SU-DHL-6 (cell line): ENCODE results near the gene SLC9A5.

Source experiments
- H2AFZ ChIP-seq: fragments of 200-600 bp; sonication (generic); 2 replicates; pipeline ENCODE4 v1.6.1; 2014; ENCODE audit warnings: low read depth, mild to moderate bottlenecking, moderate library complexity, mixed read lengths, antibody characterized with exemption, low read length; ENCODE audit not compliant: severe bottlenecking
- H3F3A ChIP-seq: fragments of 200-600 bp; shearing (Covaris generic); 2 replicates; pipeline ENCODE4 v1.6.0; 2016; ENCODE audit warnings: antibody characterized with exemption, mild to moderate bottlenecking; ENCODE audit not compliant: insufficient read depth
- H3K27ac ChIP-seq: fragments of 200-600 bp; sonication (generic); 2 replicates; pipeline ENCODE4 v1.5.1; 2016; ENCODE audit warnings: low read depth, mild to moderate bottlenecking, low read length, moderate library complexity, mixed read lengths
- H3K27me3 ChIP-seq: fragments of 200-600 bp; sonication (generic), shearing (Covaris generic); 2 replicates; pipeline ENCODE4 v1.6.0; 2014; ENCODE audit warnings: mild to moderate bottlenecking, low read length
- H3K36me3 ChIP-seq: fragments of 200-600 bp; sonication (generic); 2 replicates; pipeline ENCODE4 v1.6.1; 2014; ENCODE audit warnings: mild to moderate bottlenecking, low read length, mixed read lengths
- H3K4me2 ChIP-seq: fragments of 300-600, 200-600 bp; shearing (Covaris generic), sonication (generic); 2 replicates; pipeline ENCODE4 v1.6.0; 2014; ENCODE audit warnings: low read length, low read depth, mild to moderate bottlenecking; ENCODE audit not compliant: poor library complexity, severe bottlenecking
- H3K4me3 ChIP-seq: fragments of 200-600 bp; sonication (generic); 2 replicates; pipeline ENCODE4 v1.5.1; 2014; ENCODE audit warnings: antibody characterized with exemption, low read length, mild to moderate bottlenecking, mixed read lengths; ENCODE audit not compliant: insufficient read depth, poor library complexity, severe bottlenecking
- H3K79me2 ChIP-seq: fragments of 200-600 bp; sonication (generic); 2 replicates; pipeline ENCODE4 v1.6.1; 2014; ENCODE audit warnings: mild to moderate bottlenecking, low read length, moderate library complexity; ENCODE audit not compliant: insufficient read depth
- H3K9ac ChIP-seq: fragments of 200-600 bp; sonication (generic); 2 replicates; pipeline ENCODE4 v1.7.0; 2014; ENCODE audit warnings: mild to moderate bottlenecking, low read length
- H3K9me2 ChIP-seq: fragments of 200-600 bp; sonication (generic); replicated peaks from 2 replicates; pipeline ENCODE4 v1.6.1; 2014; ENCODE audit warnings: low read length; ENCODE audit not compliant: insufficient read depth
- H3K9me3 ChIP-seq: fragments of 200-600 bp; sonication (generic); 2 replicates; pipeline ENCODE4 v1.6.1; 2014; ENCODE audit warnings: low read length, mixed read lengths; ENCODE audit not compliant: insufficient read depth
- H4K20me1 ChIP-seq: fragments of 200-600 bp; sonication (generic); 2 replicates; pipeline ENCODE4 v1.6.1; 2014; ENCODE audit warnings: low read depth, mild to moderate bottlenecking, antibody characterized with exemption, low read length, moderate library complexity, mixed read lengths
- EZH2phosphoT487 ChIP-seq: fragments of 200-600 bp; sonication (generic), shearing (Covaris generic); conservative IDR thresholded peaks from 2 replicates; pipeline ENCODE4 v1.6.1; 2018; ENCODE audit warnings: mild to moderate bottlenecking, antibody characterized with exemption, low read length, moderate library complexity, mixed read lengths
- TF ChIP-seq, protein P1 (sequence below): fragments of 200-600 bp; sonication (generic); IDR thresholded peaks from one replicate; pipeline ENCODE4 v1.5.1; 2017; ENCODE audit warnings: antibody characterized with exemption, mild to moderate bottlenecking, low read length, moderate library complexity; ENCODE audit not compliant: insufficient read depth, poor library complexity, severe bottlenecking

The SLC9A5 gene

DNA sequence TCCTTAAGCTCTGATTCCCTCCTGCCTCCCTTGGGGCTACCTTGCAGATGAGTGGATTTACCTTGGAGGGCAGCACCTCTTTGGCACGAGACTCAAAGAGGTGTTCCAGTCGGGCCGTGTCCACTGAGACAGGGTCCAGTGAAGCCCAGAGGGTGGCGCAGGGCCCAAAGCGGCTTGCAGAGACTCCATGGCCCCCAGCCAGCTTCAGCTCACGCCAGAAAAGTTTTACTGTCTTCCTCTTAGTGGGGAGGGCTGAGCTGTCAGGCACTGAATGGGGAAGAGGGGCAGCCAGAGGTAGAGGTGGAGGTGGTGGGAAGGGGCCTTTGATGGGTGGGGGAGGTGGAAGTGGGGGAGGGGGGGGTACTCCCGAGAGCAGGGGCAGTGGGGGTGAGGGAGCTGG lies 15.2 kb upstream of the SLC9A5 start:
- Histone ChIP-seq H4K20me1 (no peaks in the 10 kb centered on the region), H3K9me3 (no peaks in the 10 kb centered on the region), H3K9me2 (no peaks in the 10 kb centered on the region), H2AFZ (no peak overlapping the region), H3F3A (no peaks in the 10 kb centered on the region), H3K4me3 (no peak overlapping the region), H3K9ac (no peak overlapping the region), H3K27ac (no peak overlapping the region), H3K27me3 (no peaks in the 10 kb centered on the region), H3K4me2 (no peak overlapping the region), H3K36me3 (no peaks in the 10 kb centered on the region), H3K79me2 (no peaks in the 10 kb centered on the region)
- no peak for TF ChIP-seq EZH2phosphoT487
- TF ChIP-seq, protein P1, sequence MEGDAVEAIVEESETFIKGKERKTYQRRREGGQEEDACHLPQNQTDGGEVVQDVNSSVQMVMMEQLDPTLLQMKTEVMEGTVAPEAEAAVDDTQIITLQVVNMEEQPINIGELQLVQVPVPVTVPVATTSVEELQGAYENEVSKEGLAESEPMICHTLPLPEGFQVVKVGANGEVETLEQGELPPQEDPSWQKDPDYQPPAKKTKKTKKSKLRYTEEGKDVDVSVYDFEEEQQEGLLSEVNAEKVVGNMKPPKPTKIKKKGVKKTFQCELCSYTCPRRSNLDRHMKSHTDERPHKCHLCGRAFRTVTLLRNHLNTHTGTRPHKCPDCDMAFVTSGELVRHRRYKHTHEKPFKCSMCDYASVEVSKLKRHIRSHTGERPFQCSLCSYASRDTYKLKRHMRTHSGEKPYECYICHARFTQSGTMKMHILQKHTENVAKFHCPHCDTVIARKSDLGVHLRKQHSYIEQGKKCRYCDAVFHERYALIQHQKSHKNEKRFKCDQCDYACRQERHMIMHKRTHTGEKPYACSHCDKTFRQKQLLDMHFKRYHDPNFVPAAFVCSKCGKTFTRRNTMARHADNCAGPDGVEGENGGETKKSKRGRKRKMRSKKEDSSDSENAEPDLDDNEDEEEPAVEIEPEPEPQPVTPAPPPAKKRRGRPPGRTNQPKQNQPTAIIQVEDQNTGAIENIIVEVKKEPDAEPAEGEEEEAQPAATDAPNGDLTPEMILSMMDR = no peak

- Histone ChIP-seq H3K4me2 (no peak overlapping the region), H3K27me3 (no peaks in the 10 kb centered on the region), H3K27ac (no peak overlapping the region), H3K36me3 (no peaks in the 10 kb centered on the region), H2AFZ (no peak overlapping the region), H3K9me2 (no peaks in the 10 kb centered on the region), H3K79me2 (no peaks in the 10 kb centered on the region), H4K20me1 (no peaks in the 10 kb centered on the region), H3K9me3 (no peaks in the 10 kb centered on the region), H3K9ac (no peak overlapping the region), H3F3A (no peaks in the 10 kb centered on the region), H3K4me3 (no peak overlapping the region)
- TF ChIP-seq, protein P1 = no peak
- no peak for TF ChIP-seq EZH2phosphoT487
These were observed 14.6 kb upstream of the SLC9A5 start for GRCh38 chr16:67234180-67234597.

- Histone ChIP-seq H3K4me3 (no peak overlapping the region), H3K36me3 (no peaks in the 10 kb centered on the region), H4K20me1 (no peaks in the 10 kb centered on the region), H2AFZ (no peak overlapping the region), H3K9me2 (no peaks in the 10 kb centered on the region), H3K27ac (no peak overlapping the region), H3K9me3 (no peaks in the 10 kb centered on the region), H3K9ac (no peak overlapping the region), H3K27me3 (no peaks in the 10 kb centered on the region), H3K79me2 (no peaks in the 10 kb centered on the region), H3K4me2 (no peak overlapping the region), H3F3A (no peaks in the 10 kb centered on the region)
- TF ChIP-seq, protein P1 = no peak
- TF ChIP-seq EZH2phosphoT487 = no peak
These were observed 12.8 kb upstream of the SLC9A5 start for GRCh38 chr16:67235816-67236562.
